Breast epithelium (tissue), 4 donors: ENCODE results near the gene RIMBP2. TPM values are rescaled to one million over a fixed set of nuclear protein-coding genes. Genes with fewer than 3 reads are reported as not detected.

ENCODE experiments used
- DNase-seq, 2 donors: peaks; one replicate each; pipeline ENCODE4 v3.0.0-alpha.2; 2019; ENCODE audit warnings: low spot score in 2 of 2
- H3K27ac ChIP-seq, 2 donors: fragments of 200-600 bp; sonication (generic) in 1 of 2; one replicate each; pipeline ENCODE4 v1.5.1; 2016 to 2019; ENCODE audit warnings: mild to moderate bottlenecking in 1 of 2
- H3K27me3 ChIP-seq, 2 donors: fragments of 200-600 bp; sonication (generic) in 1 of 2; one replicate each; pipeline versions ENCODE4 v1.5.1 to v1.6.0; 2017 to 2019; ENCODE audit warnings: control low read depth in 1 of 2, mild to moderate bottlenecking in 1 of 2
- H3K36me3 ChIP-seq: fragments of 200-600 bp; one replicate; pipeline ENCODE4 v1.5.1; 2019
- H3K4me1 ChIP-seq, 2 donors: fragments of 200-600 bp; sonication (generic); one replicate each; pipeline ENCODE4 v1.5.1; 2016 to 2019; ENCODE audit warnings: control low read depth in 1 of 2
- H3K4me3 ChIP-seq, 3 donors: fragments of 200-600 bp; sonication (generic); 1 replicate in 2 of 3; 2 replicates in 1 of 3; pipeline ENCODE4 v1.5.1; 2016 to 2019; ENCODE audit warnings: mild to moderate bottlenecking in 3 of 3, moderate library complexity in 2 of 3
- H3K9me3 ChIP-seq, 2 donors: fragments of 200-600 bp; sonication (generic) in 1 of 2; one replicate each; pipeline ENCODE4 v1.5.1; 2016 to 2019; ENCODE audit warnings: control low read depth in 1 of 2
- CTCF ChIP-seq, 3 donors: fragments of 450-650 bp; IDR thresholded peaks; one replicate each; pipeline ENCODE4 v1.5.1; 2016 to 2017; ENCODE audit warnings: antibody characterized with exemption in 3 of 3, mild to moderate bottlenecking in 3 of 3, moderate library complexity in 3 of 3
- POLR2A ChIP-seq: fragments of 450-650 bp; IDR thresholded peaks from one replicate; pipeline ENCODE4 v1.6.1; 2016; ENCODE audit warnings: antibody characterized with exemption, mild to moderate bottlenecking, moderate library complexity
- POLR2AphosphoS5 ChIP-seq, 3 donors: sonication (generic); formaldehyde crosslinking; IDR thresholded peaks; one replicate each; pipeline ENCODE4 v1.6.1; 2017; ENCODE audit warnings: antibody characterized with exemption in 3 of 3
- intact Hi-C: fragments of 100-400 bp; cut with DNase I; formaldehyde crosslinking; loops from one replicate; pipeline ENCODE4 v1.15.1; 2023; ENCODE audit warnings: low total_unique reads
- total RNA-seq, 3 donors: library from RNA; depleted of rRNA; stranded (reverse); fragments of >200 nt; gene quantifications; one replicate each; pipeline ENCODE4 v1.1.0, GENCODE V29; 2016

The RIMBP2 gene
- total RNA-seq, 3 donors from 2014 or later = under 0.01 to 0.59 (median under 0.01) TPM

- no peaks in the 10 kb centered on the region for H3K27me3 ChIP-seq
- H3K36me3 ChIP-seq = no peaks in the 10 kb centered on the region
- no peak overlapping the region for H3K4me3 ChIP-seq
- no peaks in the 10 kb centered on the region for H3K4me1 ChIP-seq
- no peak overlapping the region for H3K27ac ChIP-seq
- H3K9me3 ChIP-seq = peaks cover 0 to 33% of the 10 kb centered on the region in 2 donors
- intact Hi-C loops = loop anchor here (10.0 kb wide), 1 partner anchor 1766 kb away; no protein-coding TSS in a partner anchor
- TF ChIP-seq CTCF (IDR thresholded peaks at IDR 0.05) = no peak
- no peak for TF ChIP-seq POLR2AphosphoS5 (IDR thresholded peaks at IDR 0.05)
- TF ChIP-seq POLR2A = no peak
- no peak for DNase-seq
Observed at GRCh38 chr12:130520784-130521183, 195.3 kb downstream of the RIMBP2 start.

GRCh38 chr12:130517588-130517987 lies 198.5 kb downstream of the RIMBP2 start:
- TF ChIP-seq POLR2AphosphoS5 (IDR thresholded peaks at IDR 0.05) (no peak), CTCF (IDR thresholded peaks at IDR 0.05) (no peak), POLR2A (no peak)
- no peak overlapping the region for H3K4me3 ChIP-seq
- H3K9me3 ChIP-seq = peaks cover 0 to 40% of the 10 kb centered on the region in 2 donors
- no peak overlapping the region for H3K27ac ChIP-seq
- no peaks in the 10 kb centered on the region for H3K4me1 ChIP-seq
- H3K36me3 ChIP-seq = no peaks in the 10 kb centered on the region
- no peaks in the 10 kb centered on the region for H3K27me3 ChIP-seq
- DNase-seq = no peak
- intact Hi-C loops = loop anchor here (5.0 kb wide), 1 partner anchor 830 kb away; no protein-coding TSS in a partner anchor

GRCh38 chr12:130514149-130514551 lies 201.9 kb downstream of the RIMBP2 start:
- Histone ChIP-seq H3K27ac (no peak overlapping the region), H3K36me3 (no peaks in the 10 kb centered on the region), H3K27me3 (no peaks in the 10 kb centered on the region), H3K9me3 (peaks cover 0 to 39% of the 10 kb centered on the region in 2 donors), H3K4me1 (no peaks in the 10 kb centered on the region), H3K4me3 (no peak overlapping the region)
- DNase-seq = no peak
- no peak for TF ChIP-seq POLR2A
- no peak for TF ChIP-seq CTCF (IDR thresholded peaks at IDR 0.05)
- no peak for TF ChIP-seq POLR2AphosphoS5 (IDR thresholded peaks at IDR 0.05)
- intact Hi-C loops = no loop called here

GRCh38 chr12:130513556-130513955 lies 202.5 kb downstream of the RIMBP2 start:
- intact Hi-C loops = no loop called here

GRCh38 chr12:130511285-130511684 lies 204.8 kb downstream of the RIMBP2 start:
- TF ChIP-seq POLR2AphosphoS5 (IDR thresholded peaks at IDR 0.05) (no peak), POLR2A (no peak), CTCF (IDR thresholded peaks at IDR 0.05) (no peak)
- intact Hi-C loops = no loop called here
- Histone ChIP-seq H3K4me3 (no peak overlapping the region), H3K9me3 (peaks cover 0 to 12% of the 10 kb centered on the region in 2 donors), H3K27ac (no peak overlapping the region), H3K27me3 (no peaks in the 10 kb centered on the region), H3K36me3 (no peaks in the 10 kb centered on the region), H3K4me1 (no peaks in the 10 kb centered on the region)
- DNase-seq = no peak

More at GRCh38 chr12:130513556-130513955, 202.5 kb downstream of the RIMBP2 start:
- no peak for DNase-seq
- H3K9me3 ChIP-seq = peaks cover 0 to 33% of the 10 kb centered on the region in 2 donors
- H3K4me3 ChIP-seq = no peak overlapping the region
- H3K36me3 ChIP-seq = no peaks in the 10 kb centered on the region
- H3K4me1 ChIP-seq = no peaks in the 10 kb centered on the region
- H3K27ac ChIP-seq = no peak overlapping the region
- H3K27me3 ChIP-seq = no peaks in the 10 kb centered on the region
- no peak for TF ChIP-seq CTCF (IDR thresholded peaks at IDR 0.05)
- no peak for TF ChIP-seq POLR2A
- TF ChIP-seq POLR2AphosphoS5 (IDR thresholded peaks at IDR 0.05) = no peak
